Measurements from ENCODE around the gene CPNE5.

Gene CPNE5

DNA sequence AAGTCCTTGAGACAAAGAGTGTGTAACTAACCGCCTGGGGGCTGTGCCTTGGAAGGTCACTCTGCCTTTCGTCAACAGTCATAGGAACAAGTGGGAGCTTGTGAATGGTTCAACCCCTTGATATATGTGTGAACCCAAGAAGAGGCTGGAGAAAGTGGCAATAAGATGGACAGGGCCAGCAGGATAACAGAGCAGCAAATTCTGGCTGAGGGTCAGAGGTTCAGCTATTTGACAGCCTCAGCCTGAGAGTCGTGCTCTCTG, 54.9 kb downstream of the CPNE5 start:
- TF ChIP-seq, protein P1, sequence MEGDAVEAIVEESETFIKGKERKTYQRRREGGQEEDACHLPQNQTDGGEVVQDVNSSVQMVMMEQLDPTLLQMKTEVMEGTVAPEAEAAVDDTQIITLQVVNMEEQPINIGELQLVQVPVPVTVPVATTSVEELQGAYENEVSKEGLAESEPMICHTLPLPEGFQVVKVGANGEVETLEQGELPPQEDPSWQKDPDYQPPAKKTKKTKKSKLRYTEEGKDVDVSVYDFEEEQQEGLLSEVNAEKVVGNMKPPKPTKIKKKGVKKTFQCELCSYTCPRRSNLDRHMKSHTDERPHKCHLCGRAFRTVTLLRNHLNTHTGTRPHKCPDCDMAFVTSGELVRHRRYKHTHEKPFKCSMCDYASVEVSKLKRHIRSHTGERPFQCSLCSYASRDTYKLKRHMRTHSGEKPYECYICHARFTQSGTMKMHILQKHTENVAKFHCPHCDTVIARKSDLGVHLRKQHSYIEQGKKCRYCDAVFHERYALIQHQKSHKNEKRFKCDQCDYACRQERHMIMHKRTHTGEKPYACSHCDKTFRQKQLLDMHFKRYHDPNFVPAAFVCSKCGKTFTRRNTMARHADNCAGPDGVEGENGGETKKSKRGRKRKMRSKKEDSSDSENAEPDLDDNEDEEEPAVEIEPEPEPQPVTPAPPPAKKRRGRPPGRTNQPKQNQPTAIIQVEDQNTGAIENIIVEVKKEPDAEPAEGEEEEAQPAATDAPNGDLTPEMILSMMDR (conservative IDR thresholded peaks at IDR 0.05; ENCODE audit: low read depth, low read length): no peak
- DNase-seq (ENCODE audit: low read depth): no peak
- no peak overlapping the region for H3K4me3 ChIP-seq (ENCODE audit: low read length)

DNA sequence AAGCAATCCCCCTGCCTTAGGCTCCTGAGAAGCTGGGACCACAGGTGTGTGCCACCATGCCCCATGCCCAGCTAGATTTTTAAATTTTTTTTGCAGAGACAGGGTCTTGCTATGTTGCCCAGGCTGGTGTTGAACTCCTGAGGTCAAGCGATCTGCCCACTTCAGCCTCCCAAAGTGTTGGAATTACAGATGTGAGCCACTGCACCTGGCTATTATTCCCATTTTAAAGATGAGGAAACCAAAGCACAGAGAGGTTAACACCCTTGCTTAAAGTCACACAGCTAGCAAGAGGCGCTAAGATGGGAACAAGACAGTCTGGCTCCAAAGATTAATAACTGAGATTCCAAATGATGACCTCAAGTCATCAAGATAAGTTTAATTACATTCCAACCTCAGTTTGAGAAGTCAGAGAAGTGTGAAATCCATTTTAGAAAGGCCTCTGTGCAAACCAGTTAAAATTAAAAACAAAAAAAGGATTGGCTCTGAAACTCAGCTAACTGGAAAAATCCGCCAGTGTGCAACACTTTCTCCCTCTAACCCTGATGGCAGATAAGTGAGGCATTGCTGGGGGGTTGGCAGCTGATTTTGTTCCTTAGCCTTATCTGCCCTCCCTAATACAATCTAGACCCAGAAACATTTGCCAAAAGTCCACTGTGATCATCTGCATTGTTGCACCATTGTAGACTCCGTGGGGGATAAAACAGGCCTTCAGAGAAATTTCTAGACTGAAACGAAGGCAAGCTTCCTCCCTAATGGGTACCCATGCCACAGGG, 55.5 kb downstream of the CPNE5 start:
- no peak for DNase-seq (ENCODE audit: low read depth)
- TF ChIP-seq, protein P1 (conservative IDR thresholded peaks at IDR 0.05; ENCODE audit: low read depth, low read length): no peak
- H3K4me3 ChIP-seq (ENCODE audit: low read length): no peak overlapping the region

DNA sequence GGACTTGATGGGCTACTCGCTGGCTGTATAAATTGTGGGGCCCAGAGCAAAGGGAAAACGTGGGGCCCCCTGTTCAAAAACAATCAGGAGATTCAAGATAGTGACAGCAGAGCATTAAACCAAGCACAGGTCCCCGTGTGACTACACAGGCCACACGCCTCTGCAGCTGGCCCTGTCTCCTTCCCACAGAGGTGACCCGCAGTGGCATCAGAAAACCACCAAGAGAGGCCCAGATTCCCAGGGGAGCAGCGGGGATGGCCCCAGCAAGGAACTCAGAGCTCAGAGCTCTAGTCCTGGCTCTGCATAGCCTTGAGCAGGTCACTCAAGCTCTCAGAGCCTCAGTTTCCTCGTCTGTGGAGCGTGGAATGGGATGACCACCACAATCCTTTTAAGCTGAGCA, 57.6 kb downstream of the CPNE5 start:
- TF ChIP-seq, protein P1 (conservative IDR thresholded peaks at IDR 0.05; ENCODE audit: low read depth, low read length): no peak
- DNase-seq (ENCODE audit: low read depth): no peak
- H3K4me3 ChIP-seq (ENCODE audit: low read length): no peak overlapping the region

DNA sequence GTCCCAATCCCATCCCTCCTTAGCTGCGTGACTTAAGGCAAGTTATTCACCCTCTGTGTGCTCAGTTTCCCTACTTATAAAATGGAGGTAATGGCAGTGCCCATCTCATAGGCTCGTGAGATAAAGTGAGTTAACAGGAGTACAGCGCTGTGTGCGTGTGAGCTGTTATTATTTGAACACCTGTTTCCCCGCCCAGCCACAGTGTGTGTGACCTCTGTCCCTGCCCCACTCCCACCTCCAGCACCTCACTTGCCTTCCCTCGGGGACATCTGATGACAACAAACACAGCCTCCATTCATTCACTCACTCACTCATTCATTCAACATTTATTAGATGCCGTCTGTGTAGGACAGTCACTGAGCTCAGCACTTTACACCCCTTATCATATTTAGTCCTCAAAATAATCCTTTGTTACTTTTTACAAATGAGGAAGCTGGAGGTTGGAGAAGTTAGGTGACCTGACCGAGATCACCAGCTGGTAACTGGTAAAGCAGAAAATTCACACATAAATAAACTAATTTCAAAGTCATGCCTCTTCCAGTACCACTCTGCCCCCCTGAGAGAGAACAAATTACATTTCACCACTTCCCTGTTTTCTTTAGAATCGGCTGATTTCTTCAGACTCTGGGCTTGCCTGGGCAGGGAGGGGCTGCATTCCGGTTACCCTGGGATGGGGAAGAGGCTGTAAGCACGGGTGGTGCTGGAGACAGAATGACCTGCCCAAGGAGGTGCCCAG, 58.6 kb downstream of the CPNE5 start:
- H3K4me3 ChIP-seq (ENCODE audit: low read length): no peak overlapping the region
- no peak for DNase-seq (ENCODE audit: low read depth)
- TF ChIP-seq, protein P1 (conservative IDR thresholded peaks at IDR 0.05; ENCODE audit: low read depth, low read length): no peak

- DNase-seq (ENCODE audit: low read depth): no peak
- TF ChIP-seq, protein P1 (conservative IDR thresholded peaks at IDR 0.05; ENCODE audit: low read depth, low read length): no peak
- no peak overlapping the region for H3K4me3 ChIP-seq (ENCODE audit: low read length)
Measured at GRCh38 chr6:36779227-36779626, 60.0 kb downstream of the CPNE5 start.

DNA sequence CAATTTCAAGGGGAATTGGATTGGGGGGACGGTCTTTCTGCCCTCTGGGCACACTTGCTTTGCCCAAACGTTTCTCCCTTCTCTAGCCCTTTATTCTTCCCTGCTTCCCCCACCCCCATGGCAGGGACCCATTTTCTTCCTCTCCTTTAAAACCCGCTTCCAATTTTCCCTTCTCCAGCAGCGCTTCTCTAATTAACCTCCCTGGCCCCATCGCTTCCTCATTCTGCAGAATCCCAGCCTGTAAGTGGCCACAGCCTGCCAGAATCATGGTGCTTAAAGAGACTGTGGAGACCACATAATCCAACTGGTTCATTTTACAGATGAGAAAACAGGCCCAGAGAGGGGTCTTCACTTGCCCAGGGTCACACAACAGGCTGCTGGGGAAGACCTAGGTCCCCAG, 61.4 kb downstream of the CPNE5 start:
- no peak for DNase-seq (ENCODE audit: low read depth)
- no peak overlapping the region for H3K4me3 ChIP-seq (ENCODE audit: low read length)
- TF ChIP-seq, protein P1 (conservative IDR thresholded peaks at IDR 0.05; ENCODE audit: low read depth, low read length): no peak

DNA sequence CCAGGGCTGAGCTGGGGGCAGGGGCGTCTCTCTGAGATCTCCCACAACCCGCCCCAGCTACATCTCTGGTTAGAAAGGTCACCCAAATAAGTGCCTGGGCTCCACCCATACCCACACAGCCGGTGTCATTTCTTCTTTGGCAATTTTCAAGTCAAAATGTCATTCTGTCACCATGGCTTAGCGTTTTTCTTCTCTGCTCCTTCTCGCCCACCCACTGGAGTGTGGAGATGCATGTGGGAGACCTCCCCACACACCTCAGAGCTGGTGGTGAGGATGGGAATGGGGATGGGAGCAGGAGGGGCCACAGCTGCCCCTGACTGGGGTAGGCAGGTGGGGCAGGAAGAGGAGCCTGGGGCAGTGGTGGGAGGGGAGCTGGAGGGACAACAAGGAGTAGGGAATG, 63.1 kb downstream of the CPNE5 start:
- no peak for DNase-seq (ENCODE audit: low read depth)
- no peak overlapping the region for H3K4me3 ChIP-seq (ENCODE audit: low read length)
- TF ChIP-seq, protein P1 (conservative IDR thresholded peaks at IDR 0.05; ENCODE audit: low read depth, low read length): no peak
